Esophagus muscularis mucosa (tissue), 3 donors: ENCODE data around the gene ATF7IP2.

Source experiments
- CTCF ChIP-seq, 3 experiments: fragments of 200-600 bp in 2 of 3; fragments of 450-650 bp in 1 of 3; sonication (generic) in 2 of 3; IDR thresholded peaks; one replicate each; pipeline ENCODE4 v1.5.1; 2017 to 2019; ENCODE audit warnings: antibody characterized with exemption in 3 of 3, mild to moderate bottlenecking in 2 of 3, moderate library complexity in 1 of 3
- POLR2A ChIP-seq: fragments of 450-650 bp; IDR thresholded peaks from one replicate; pipeline ENCODE4 v1.6.1; 2017; ENCODE audit warnings: antibody characterized with exemption, moderate library complexity, mild to moderate bottlenecking, low read depth
- POLR2AphosphoS5 ChIP-seq, 2 donors: sonication (generic); formaldehyde crosslinking; IDR thresholded peaks; one replicate each; pipeline ENCODE4 v1.6.1; 2017; ENCODE audit warnings: antibody characterized with exemption in 2 of 2

- no peak for TF ChIP-seq POLR2AphosphoS5 (IDR thresholded peaks at IDR 0.05)
- TF ChIP-seq CTCF (IDR thresholded peaks at IDR 0.05), result no peak
- no peak for TF ChIP-seq POLR2A
Measured at GRCh38 chr16:10517868-10518267, 132.0 kb downstream of the ATF7IP2 start.
